WTC11 (cell line): ENCODE results near the gene RREB1. TPM values are rescaled to one million over a fixed set of nuclear protein-coding genes. Genes with fewer than 3 reads are reported as not detected.

Experiments used
- ATAC-seq: fragments of 200-7000 bp; cut with Tn5 transposase; 2 replicates; pipeline ENCODE4 v1.10.0; 2021; ENCODE audit warnings: mild to moderate bottlenecking, moderate library complexity
- CTCF ChIA-PET: fragments of 300-600 bp; sonication (Branson Sonifier 250); formaldehyde crosslinking; loops from one replicate; lab custom pipeline; 2021; ENCODE audit warnings: antibody characterized with exemption; lab: Charles Lee
- POLR2A ChIA-PET: fragments of 350-600 bp; sonication (Branson Sonifier 250); formaldehyde crosslinking; loops from one replicate; lab custom pipeline; 2021; ENCODE audit warnings: antibody characterized with exemption; lab: Charles Lee
- DNase-seq: peaks from one replicate; pipeline ENCODE4 v3.0.0; 2021; ENCODE audit warnings: low spot score
- H3K27ac Mint-ChIP-seq: 2 replicates; pipeline ENCODE4 v1.8.0; 2021; ENCODE audit warnings: mixed read lengths
- H3K27me3 Mint-ChIP-seq: 2 replicates; pipeline ENCODE4 v1.8.0; 2021; ENCODE audit warnings: low read depth, mild to moderate bottlenecking, moderate library complexity, mixed read lengths
- H3K36me3 Mint-ChIP-seq: 2 replicates; pipeline ENCODE4 v1.8.0; 2021; ENCODE audit warnings: mixed read lengths
- H3K4me1 Mint-ChIP-seq: 2 replicates; pipeline ENCODE4 v1.8.0; 2022; ENCODE audit warnings: mixed read lengths
- H3K4me3 Mint-ChIP-seq: 2 replicates; pipeline ENCODE4 v1.8.0; 2021; ENCODE audit warnings: mild to moderate bottlenecking, moderate library complexity, mixed read lengths
- H3K9me3 Mint-ChIP-seq: 2 replicates; pipeline ENCODE4 v1.8.0; 2021; ENCODE audit warnings: mixed read lengths
- ATF3 ChIP-seq: sonication (generic); formaldehyde crosslinking; conservative IDR thresholded peaks from 2 replicates; pipeline ENCODE4 v1.8.1; 2022; ENCODE audit warnings: mild to moderate bottlenecking, missing genetic modification reagents
- CREB1 ChIP-seq: sonication (generic); formaldehyde crosslinking; IDR thresholded peaks from 2 replicates; pipeline ENCODE4 v1.8.0; 2023; ENCODE audit warnings: mild to moderate bottlenecking, missing genetic modification reagents
- CTCF ChIP-seq: fragments of 200-600 bp; IDR thresholded peaks from 2 replicates; pipeline ENCODE4 v1.8.0; 2022; ENCODE audit warnings: antibody characterized with exemption
- ESRRA ChIP-seq: sonication (generic); formaldehyde crosslinking; IDR thresholded peaks from 2 replicates; pipeline ENCODE4 v1.8.1; 2022; ENCODE audit warnings: mild to moderate bottlenecking, missing genetic modification reagents, borderline replicate concordance
- FOXK1 ChIP-seq: sonication (generic); formaldehyde crosslinking; IDR thresholded peaks from 2 replicates; pipeline ENCODE4 v1.8.0; 2022; ENCODE audit warnings: mild to moderate bottlenecking, moderate library complexity, missing genetic modification reagents
- GABPB1 ChIP-seq: sonication (generic); formaldehyde crosslinking; IDR thresholded peaks from 2 replicates; pipeline ENCODE4 v1.8.1; 2023; ENCODE audit warnings: mild to moderate bottlenecking, missing genetic modification reagents
- HMGXB4 ChIP-seq: sonication (generic); formaldehyde crosslinking; IDR thresholded peaks from 2 replicates; pipeline ENCODE4 v1.8.1; 2023; ENCODE audit warnings: mild to moderate bottlenecking, moderate library complexity, missing genetic modification reagents
- NFATC4 ChIP-seq: fragments of 250-450 bp; sonication (Bioruptor Pico); IDR thresholded peaks from 2 replicates; pipeline ENCODE4 v1.9.0; 2021; ENCODE audit warnings: mild to moderate bottlenecking
- NFE2L1 ChIP-seq: sonication (generic); formaldehyde crosslinking; IDR thresholded peaks from 2 replicates; pipeline ENCODE4 v1.8.1; 2023; ENCODE audit warnings: missing genetic modification reagents
- NR1H2 ChIP-seq: sonication (generic); formaldehyde crosslinking; IDR thresholded peaks from 2 replicates; pipeline ENCODE4 v1.9.0; 2021; ENCODE audit warnings: mild to moderate bottlenecking, moderate library complexity, missing genetic modification reagents
- SMAD3 ChIP-seq: sonication (generic); formaldehyde crosslinking; IDR thresholded peaks from 2 replicates; pipeline ENCODE4 v1.8.0; 2022; ENCODE audit warnings: missing genetic modification reagents, mild to moderate bottlenecking, borderline replicate concordance
- ZMAT4 ChIP-seq: fragments of 250-450 bp; sonication (Bioruptor Pico); IDR thresholded peaks from 2 replicates; pipeline ENCODE4 v1.9.0; 2021; ENCODE audit warnings: mild to moderate bottlenecking
- ZNF121 ChIP-seq: sonication (generic); formaldehyde crosslinking; IDR thresholded peaks from 2 replicates; pipeline ENCODE4 v1.8.0; 2023; ENCODE audit warnings: missing genetic modification reagents
- ZNF138 ChIP-seq: sonication (generic); formaldehyde crosslinking; conservative IDR thresholded peaks from 2 replicates; pipeline ENCODE4 v1.8.1; 2022; ENCODE audit warnings: mild to moderate bottlenecking, moderate library complexity, missing genetic modification reagents
- ZNF219 ChIP-seq: sonication (generic); formaldehyde crosslinking; IDR thresholded peaks from 2 replicates; pipeline ENCODE4 v1.8.0; 2023; ENCODE audit warnings: missing genetic modification reagents, mild to moderate bottlenecking, borderline replicate concordance
- ZNF263 ChIP-seq: sonication (generic); formaldehyde crosslinking; IDR thresholded peaks from 2 replicates; pipeline ENCODE4 v1.8.1; 2022; ENCODE audit warnings: low read depth, mild to moderate bottlenecking, moderate library complexity, missing genetic modification reagents
- ZNF281 ChIP-seq: sonication (generic); formaldehyde crosslinking; IDR thresholded peaks from 2 replicates; pipeline ENCODE4 v1.8.0; 2023; ENCODE audit warnings: mild to moderate bottlenecking, missing genetic modification reagents
- ZNF396 ChIP-seq: fragments of 250-450 bp; sonication (Bioruptor Pico); IDR thresholded peaks from 2 replicates; pipeline ENCODE4 v1.8.0; 2021; ENCODE audit warnings: mild to moderate bottlenecking, moderate library complexity, borderline replicate concordance
- ZSCAN18 ChIP-seq: fragments of 250-450 bp; sonication (Bioruptor Pico); IDR thresholded peaks from 2 replicates; pipeline ENCODE4 v2.1.2; 2022; ENCODE audit warnings: mild to moderate bottlenecking, moderate library complexity
- total RNA-seq: library from RNA; stranded (reverse); gene quantifications from 3 replicates; pipeline ENCODE4 v1.2.3, GENCODE V29; 2021

Gene RREB1
- total RNA-seq, 1 experiment from 2014 or later = 38.5 TPM

- H3K9me3 Mint-ChIP-seq = no peaks in the 10 kb centered on the region
- no peaks in the 10 kb centered on the region for H3K36me3 Mint-ChIP-seq
- DNase-seq (no peak), ATAC-seq (no peak)
- no peaks in the 10 kb centered on the region for H3K27me3 Mint-ChIP-seq
- no peak overlapping the region for H3K4me3 Mint-ChIP-seq
- ChIA-PET CTCF (no interaction called here), POLR2A (no interaction called here)
- no peaks in the 10 kb centered on the region for H3K4me1 Mint-ChIP-seq
- TF ChIP-seq ZNF396 (no peak), CREB1 (CRISPR knock-in tag) (no peak), FOXK1 (CRISPR knock-in tag) (no peak)
- H3K27ac Mint-ChIP-seq = no peak overlapping the region
Observed at GRCh38 chr6:7077856-7078255, 29.9 kb upstream of the RREB1 start.

GRCh38 chr6:7078856-7079255, 28.9 kb upstream of the RREB1 start:
- POLR2A ChIA-PET = no interaction called here
- no peaks in the 10 kb centered on the region for H3K4me1 Mint-ChIP-seq
- no peaks in the 10 kb centered on the region for H3K9me3 Mint-ChIP-seq
- H3K27ac Mint-ChIP-seq = no peak overlapping the region; the same call in 1 of the 2 replicates
- H3K27me3 Mint-ChIP-seq = no peaks in the 10 kb centered on the region
- CTCF ChIA-PET = no interaction called here
- TF ChIP-seq GABPB1 (CRISPR knock-in tag) (no peak), SMAD3 (no peak), NR1H2 (CRISPR knock-in tag) (no peak), ZMAT4 (CRISPR knock-in tag) (no peak), ZNF263 (CRISPR knock-in tag) (no peak), ZSCAN18 (no peak), ZNF121 (CRISPR knock-in tag) (no peak), ZNF138 (no peak), HMGXB4 (CRISPR knock-in tag) (no peak), NFE2L1 (CRISPR knock-in tag) (no peak), ATF3 (no peak), ZNF281 (CRISPR knock-in tag) (no peak), ESRRA (no peak), CTCF (no peak), NFATC4 (CRISPR knock-in tag) (no peak), ZNF219 (CRISPR knock-in tag) (no peak)
- H3K4me3 Mint-ChIP-seq = no peak overlapping the region
- no peak for ATAC-seq
- no peaks in the 10 kb centered on the region for H3K36me3 Mint-ChIP-seq
- DNase-seq = no peak
